K562 (cell line): ENCODE measurements around the gene EMC9. TPM values are rescaled to one million over a fixed set of nuclear protein-coding genes. Genes with fewer than 3 reads are reported as not detected.
A peak's percentile ranks its signal among the peaks of the same experiment; 100 is the strongest.

Experiments
- CBX2 ChIP-seq: fragments of 200-600 bp; sonication (generic); IDR thresholded peaks from one replicate; pipeline ENCODE4 v1.6.1; 2012; ENCODE audit warnings: mild to moderate bottlenecking, low read length, inconsistent platforms; ENCODE audit not compliant: insufficient read depth, poor library complexity, severe bottlenecking
- CHCHD3 ChIP-seq: fragments of 250-450 bp; sonication (Bioruptor Pico); IDR thresholded peaks from 2 replicates; pipeline ENCODE4 v2.1.2; 2022; ENCODE audit warnings: mild to moderate bottlenecking
- CREB1 ChIP-seq, 2 experiments: sonication (generic) in 1 of 2; formaldehyde crosslinking in 1 of 2; IDR thresholded peaks; 2 replicates each; pipeline versions ENCODE4 v1.6.1 to v1.8.0; 2012 to 2022; ENCODE audit warnings: inconsistent platforms in 1 of 2, mild to moderate bottlenecking in 1 of 2, missing genetic modification reagents in 1 of 2, moderate library complexity in 1 of 2
- E4F1 ChIP-seq: fragments of 250-450 bp; sonication (Bioruptor Pico); IDR thresholded peaks from 2 replicates; pipeline ENCODE4 v1.5.0; 2021; ENCODE audit warnings: mild to moderate bottlenecking, borderline replicate concordance
- FOXO4 ChIP-seq: fragments of 450-650 bp; formaldehyde crosslinking; IDR thresholded peaks from 2 replicates; pipeline ENCODE4 v1.4.0; 2020; ENCODE audit warnings: mild to moderate bottlenecking, moderate library complexity
- FOXP1 ChIP-seq: sonication (generic); formaldehyde crosslinking; IDR thresholded peaks from 2 replicates; pipeline ENCODE4 v1.8.0; 2022; ENCODE audit warnings: mild to moderate bottlenecking, missing genetic modification reagents
- HDAC1 ChIP-seq, 2 experiments: fragments of 450-650 bp; IDR thresholded peaks; 2 replicates each; pipeline ENCODE4 v1.6.1; 2016 to 2017; ENCODE audit warnings: inconsistent platforms in 1 of 2, mild to moderate bottlenecking in 1 of 2, moderate library complexity in 1 of 2
- IRF1 ChIP-seq: sonication (generic); formaldehyde crosslinking; IDR thresholded peaks from 2 replicates; pipeline ENCODE4 v1.8.0; 2022; ENCODE audit warnings: missing genetic modification reagents, mild to moderate bottlenecking, borderline replicate concordance
- KLF10 ChIP-seq: fragments of 250-450 bp; sonication (Bioruptor Pico); IDR thresholded peaks from 2 replicates; pipeline ENCODE4 v1.6.1; 2021; ENCODE audit warnings: matching md5 sums
- MXD1 ChIP-seq: fragments of 250-450 bp; sonication (Bioruptor Pico); IDR thresholded peaks from 2 replicates; pipeline ENCODE4 v1.8.0; 2021; ENCODE audit warnings: borderline replicate concordance, mild to moderate bottlenecking, moderate library complexity; ENCODE audit not compliant: poor library complexity, severe bottlenecking
- NCOA1 ChIP-seq: fragments of 450-650 bp; IDR thresholded peaks from 2 replicates; pipeline ENCODE4 v1.6.1; 2016; ENCODE audit warnings: low read depth
- PHF20 ChIP-seq: fragments of 450-650 bp; IDR thresholded peaks from 2 replicates; pipeline ENCODE4 v1.6.1; 2018; ENCODE audit not compliant: partially characterized antibody
- POLR2AphosphoS5 ChIP-seq: IDR thresholded peaks from 2 replicates; pipeline ENCODE4 v1.6.1; 2011; ENCODE audit warnings: mild to moderate bottlenecking, low read depth, low read length, moderate library complexity; ENCODE audit not compliant: control insufficient read depth, insufficient read depth
- PURB ChIP-seq: sonication (generic); formaldehyde crosslinking; IDR thresholded peaks from 2 replicates; pipeline ENCODE4 v1.9.0; 2021; ENCODE audit warnings: low read depth, mild to moderate bottlenecking, missing genetic modification reagents
- RHOXF2B ChIP-seq: fragments of 250-450 bp; sonication (Bioruptor Pico); conservative IDR thresholded peaks from 2 replicates; pipeline ENCODE4 v1.5.1; 2021
- TGIF2 ChIP-seq: sonication (generic); formaldehyde crosslinking; IDR thresholded peaks from 2 replicates; pipeline ENCODE4 v1.8.1; 2022; ENCODE audit warnings: mild to moderate bottlenecking, missing genetic modification reagents, moderate library complexity
- VEZF1 ChIP-seq: fragments of 200-800 bp; sonication (Bioruptor generic); IDR thresholded peaks from 2 replicates; pipeline ENCODE4 v1.6.1; 2017; ENCODE audit warnings: missing genetic modification characterization, missing compliant biosample characterization
- ZNF224 ChIP-seq: sonication (generic); formaldehyde crosslinking; IDR thresholded peaks from 2 replicates; pipeline ENCODE4 v1.8.0; 2022; ENCODE audit warnings: mild to moderate bottlenecking, missing genetic modification reagents
- ZNF282 ChIP-seq: sonication (generic); formaldehyde crosslinking; IDR thresholded peaks from 2 replicates; pipeline ENCODE4 v1.8.1; 2023; ENCODE audit warnings: missing genetic modification reagents
- polyA plus RNA-seq, 8 experiments: library from polyadenylated mRNA; depleted of rRNA in 4 of 8; stranded (reverse) in 5 of 8; unstranded in 3 of 8; fragments of >200 nt; fragmentation: Nextera tagmentation in 2 of 8; fragmentation: Illumina TruSeq in 1 of 8; extraction: Ambion mirVana in 2 of 8; extraction: Trizol in 1 of 8; gene quantifications; 2 replicates each; pipeline versions ENCODE4 v1.2.1 to v1.2.3, GENCODE V29; 2011 to 2014; ENCODE audit warnings: inconsistent platforms in 1 of 8, missing spikeins in 1 of 8
- total RNA-seq, 7 experiments: library from RNA; depleted of rRNA in 6 of 7; stranded (reverse); fragments of >200 nt in 6 of 7; fragmentation: Illumina TruSeq in 2 of 7; extraction: Trizol in 2 of 7; gene quantifications; 2 replicates each; pipeline versions ENCODE4 v1.2.1 to v1.2.3, GENCODE V29; 2011 to 2021; ENCODE audit warnings: low replicate concordance in 1 of 7

The EMC9 gene
- total and polyA plus RNA-seq, 9 of the 15 experiments (the other 6 are each of a cell fraction or from before 2014, with no cell fraction given): 3.1 to 13.2 (median 7.8) TPM

GRCh38 chr14:24093901-24094840, 47.2 kb downstream of the EMC9 start, which contains the start of gene PCK2 (continued):
- TF ChIP-seq RHOXF2B (CRISPR knock-in tag) (no peak), MXD1 (CRISPR knock-in tag) (no peak), ZNF282 (CRISPR knock-in tag) (no peak), E4F1 (CRISPR knock-in tag) (no peak), NCOA1 (no peak), VEZF1 (CRISPR knock-in tag) (peak; percentile 90), IRF1 (CRISPR knock-in tag) (no peak), CHCHD3 (CRISPR knock-in tag) (no peak), KLF10 (CRISPR knock-in tag) (no peak), CBX2 (no peak), FOXP1 (CRISPR knock-in tag) (no peak), HDAC1 (IDR thresholded peaks at IDR 0.05) (peak in 1 of 2 experiments; percentile 43; a peak in 1 of 4 replicates), POLR2AphosphoS5 (peak; percentile 50; the same call in 1 of the 2 replicates), PURB (no peak), FOXO4 (CRISPR knock-in tag) (no peak), TGIF2 (CRISPR knock-in tag) (no peak), CREB1 (IDR thresholded peaks at IDR 0.05) (no peak), CREB1 (CRISPR knock-in tag; IDR thresholded peaks at IDR 0.05) (no peak), ZNF224 (no peak), PHF20 (no peak)
